ENCODE measurements around the gene BTG4. TPM values are rescaled to one million over a fixed set of nuclear protein-coding genes. Genes with fewer than 3 reads are reported as not detected.

The BTG4 gene
- total RNA-seq, 1 donor from 2014 or later: not detected

GRCh38 chr11:111456086-111456858, 55.9 kb downstream of the BTG4 start:
- Mint-ChIP-seq H3K9me3 (ENCODE audit: unreplicated experiment) (no peaks in the 10 kb centered on the region), H3K36me3 (ENCODE audit: low read depth, unreplicated experiment) (peaks cover 6% of the 10 kb centered on the region), H3K27me3 (ENCODE audit: unreplicated experiment) (peaks cover 16% of the 10 kb centered on the region), H3K4me1 (ENCODE audit: unreplicated experiment) (peaks cover 8% of the 10 kb centered on the region), H3K27ac (ENCODE audit: unreplicated experiment) (no peak overlapping the region), H3K4me3 (ENCODE audit: unreplicated experiment) (no peak overlapping the region)
- no peak for TF ChIP-seq CTCF (IDR thresholded peaks at IDR 0.05; ENCODE audit: unreplicated experiment)
- no peak for DNase-seq (ENCODE audit: low spot score)

- TF ChIP-seq CTCF (IDR thresholded peaks at IDR 0.05; ENCODE audit: unreplicated experiment): no peak
- Mint-ChIP-seq H3K9me3 (ENCODE audit: unreplicated experiment) (no peaks in the 10 kb centered on the region), H3K27ac (ENCODE audit: unreplicated experiment) (no peak overlapping the region), H3K36me3 (ENCODE audit: low read depth, unreplicated experiment) (no peaks in the 10 kb centered on the region), H3K4me3 (ENCODE audit: unreplicated experiment) (no peak overlapping the region), H3K27me3 (ENCODE audit: unreplicated experiment) (peaks cover 14% of the 10 kb centered on the region), H3K4me1 (ENCODE audit: unreplicated experiment) (peaks cover 8% of the 10 kb centered on the region)
- DNase-seq (ENCODE audit: low spot score): no peak
Measured at GRCh38 chr11:111455291-111456085, 56.7 kb downstream of the BTG4 start.

- Mint-ChIP-seq H3K27me3 (ENCODE audit: unreplicated experiment) (peaks cover 14% of the 10 kb centered on the region), H3K4me1 (ENCODE audit: unreplicated experiment) (peaks cover 8% of the 10 kb centered on the region), H3K36me3 (ENCODE audit: low read depth, unreplicated experiment) (no peaks in the 10 kb centered on the region), H3K4me3 (ENCODE audit: unreplicated experiment) (no peak overlapping the region), H3K9me3 (ENCODE audit: unreplicated experiment) (no peaks in the 10 kb centered on the region), H3K27ac (ENCODE audit: unreplicated experiment) (no peak overlapping the region)
- peak; percentile 73 for TF ChIP-seq CTCF (IDR thresholded peaks at IDR 0.05; ENCODE audit: unreplicated experiment)
- peak; percentile 77 for DNase-seq (ENCODE audit: low spot score)
Measured at GRCh38 chr11:111454561-111455192, 57.5 kb downstream of the BTG4 start.

GRCh38 chr11:111452817-111453552, 59.2 kb downstream of the BTG4 start:
- Mint-ChIP-seq H3K9me3 (ENCODE audit: unreplicated experiment) (no peaks in the 10 kb centered on the region), H3K27me3 (ENCODE audit: unreplicated experiment) (peaks cover 14% of the 10 kb centered on the region), H3K4me3 (ENCODE audit: unreplicated experiment) (no peak overlapping the region), H3K36me3 (ENCODE audit: low read depth, unreplicated experiment) (no peaks in the 10 kb centered on the region), H3K4me1 (ENCODE audit: unreplicated experiment) (peaks cover 8% of the 10 kb centered on the region), H3K27ac (ENCODE audit: unreplicated experiment) (no peak overlapping the region)
- no peak for DNase-seq (ENCODE audit: low spot score)
- no peak for TF ChIP-seq CTCF (IDR thresholded peaks at IDR 0.05; ENCODE audit: unreplicated experiment)
